GM12878 (cell line): ENCODE measurements around the gene PMIS2. TPM values are rescaled to one million over a fixed set of nuclear protein-coding genes. Genes with fewer than 3 reads are reported as not detected.

Experiments
- ATAC-seq: fragments of 200-7000 bp; cut with Tn5 transposase; 3 replicates; pipeline ENCODE4 v1.9.1; 2020; ENCODE audit warnings: mild to moderate bottlenecking, moderate library complexity
- BruUV-seq: library from RNA; stranded (reverse); fragments of 400-500 nt; replicated peaks from 2 replicates; lab custom pipeline; 2021; lab: Mats Ljungman, UMichigan
- CTCF ChIA-PET: fragments of 300-600 bp; sonication (Branson Sonifier 250); formaldehyde crosslinking; extraction: SDS; loops from one replicate; lab custom pipeline; 2021; ENCODE audit warnings: inconsistent platforms; lab: Yijun Ruan, JAX
- POLR2A ChIA-PET: fragments of 350-600 bp; formaldehyde crosslinking; extraction: SDS; loops from one replicate; lab custom pipeline; 2021; ENCODE audit warnings: inconsistent platforms; lab: Charles Lee
- RAD21 ChIA-PET: fragments of 300-600 bp; sonication (Branson Sonifier 250); formaldehyde crosslinking; loops from one replicate; lab custom pipeline; 2023; ENCODE audit warnings: antibody characterized with exemption; ENCODE audit not compliant: unreplicated experiment; lab: Charles Lee
- SMC1A ChIA-PET: fragments of 300-600 bp; sonication (Branson Sonifier 250); formaldehyde crosslinking; loops from one replicate; lab custom pipeline; 2023; ENCODE audit not compliant: unreplicated experiment, uncharacterized antibody; lab: Charles Lee
- DNase-seq: peaks from one replicate; pipeline ENCODE4 v3.0.0-alpha.2; 2011; ENCODE audit warnings: low read depth, low spot score
- FAIRE-seq: peaks from 3 replicates; lab custom pipeline; 2011; peaks lifted over from hg19 to GRCh38; lab: Jason Lieb, UNC
- H2AFZ ChIP-seq: 2 replicates; pipeline ENCODE4 v1.6.0; 2011; ENCODE audit warnings: low read depth, low read length, control low read depth; ENCODE audit not compliant: control insufficient read depth
- H3K27ac ChIP-seq: 2 replicates; pipeline ENCODE4 v1.5.1; 2011; ENCODE audit warnings: control low read depth; ENCODE audit not compliant: control insufficient read depth, insufficient read depth
- H3K27me3 ChIP-seq, 2 experiments: replicated peaks in 1 of 2; 2 replicates each; pipeline versions ENCODE4 v1.6.0 to v1.6.1; 2011; ENCODE audit warnings: low read length in 1 of 2; ENCODE audit not compliant: control insufficient read depth in 2 of 2, insufficient read depth in 2 of 2
- H3K36me3 ChIP-seq, 2 experiments: 2 replicates each; pipeline ENCODE4 v1.5.1; 2011; ENCODE audit warnings: low read length in 1 of 2; ENCODE audit not compliant: control insufficient read depth in 2 of 2, insufficient read depth in 2 of 2
- H3K4me1 ChIP-seq: 2 replicates; pipeline ENCODE4 v1.6.1; 2011; ENCODE audit warnings: mild to moderate bottlenecking, low read length, moderate library complexity, mixed read lengths; ENCODE audit not compliant: control insufficient read depth, insufficient read depth
- H3K4me2 ChIP-seq: 2 replicates; pipeline ENCODE4 v1.6.0; 2011; ENCODE audit warnings: control low read depth; ENCODE audit not compliant: control insufficient read depth, insufficient read depth
- H3K4me3 ChIP-seq: fragments of 200-600 bp; sonication (generic); 2 replicates; pipeline ENCODE4 v1.5.1; 2016
- H3K79me2 ChIP-seq: 2 replicates; pipeline ENCODE4 v1.6.0; 2011; ENCODE audit warnings: low read length; ENCODE audit not compliant: control insufficient read depth, insufficient read depth
- H3K9ac ChIP-seq: 2 replicates; pipeline ENCODE4 v1.8.0; 2011; ENCODE audit warnings: low read length, control low read depth, mixed read lengths; ENCODE audit not compliant: control insufficient read depth, insufficient read depth
- H3K9me3 ChIP-seq: replicated peaks from 3 replicates; pipeline ENCODE4 v1.5.1; 2011; ENCODE audit warnings: mild to moderate bottlenecking, low read length; ENCODE audit not compliant: control insufficient read depth, insufficient read depth
- H4K20me1 ChIP-seq: 2 replicates; pipeline ENCODE4 v1.6.0; 2011; ENCODE audit not compliant: control insufficient read depth, insufficient read depth
- BACH1 ChIP-seq: fragments of 450-650 bp; IDR thresholded peaks from 2 replicates; pipeline ENCODE4 v1.6.1; 2017; ENCODE audit warnings: mild to moderate bottlenecking, borderline replicate concordance
- BHLHE40 ChIP-seq, 2 experiments: fragments of 450-650 bp in 1 of 2; IDR thresholded peaks; 2 replicates each; pipeline ENCODE4 v1.6.1; 2011 to 2017; ENCODE audit warnings: low read depth in 2 of 2, borderline replicate concordance in 1 of 2, improper control_type of control experiment in 1 of 2, low read length in 1 of 2, mild to moderate bottlenecking in 1 of 2
- GATAD2B ChIP-seq: fragments of 450-650 bp; conservative IDR thresholded peaks from 2 replicates; pipeline ENCODE4 v1.6.1; 2017; ENCODE audit warnings: low read depth, mild to moderate bottlenecking, moderate library complexity
- IKZF1 ChIP-seq: fragments of 450-650 bp; conservative IDR thresholded peaks from 2 replicates; pipeline ENCODE4 v1.6.1; 2017; ENCODE audit warnings: antibody characterized with exemption, mild to moderate bottlenecking
- IKZF2 ChIP-seq, 2 experiments: fragments of 450-650 bp; IDR thresholded peaks; 2 replicates each; pipeline ENCODE4 v1.6.1; 2017; ENCODE audit warnings: mild to moderate bottlenecking in 2 of 2, moderate library complexity in 2 of 2
- LARP7 ChIP-seq: fragments of 450-650 bp; IDR thresholded peaks from 2 replicates; pipeline ENCODE4 v1.6.1; 2017; ENCODE audit warnings: mild to moderate bottlenecking
- NBN ChIP-seq: fragments of 450-650 bp; IDR thresholded peaks from 2 replicates; pipeline ENCODE4 v1.6.1; 2016
- NR2C1 ChIP-seq: fragments of 450-650 bp; IDR thresholded peaks from 2 replicates; pipeline ENCODE4 v1.6.1; 2017; ENCODE audit warnings: antibody characterized with exemption, mild to moderate bottlenecking, moderate library complexity
- RUNX3 ChIP-seq: IDR thresholded peaks from 2 replicates; pipeline ENCODE4 v1.6.1; 2012; ENCODE audit warnings: low read length, inconsistent platforms
- SPI1 ChIP-seq: IDR thresholded peaks from 2 replicates; pipeline ENCODE4 v1.6.1; 2011; ENCODE audit warnings: low read depth, mild to moderate bottlenecking, low read length, moderate library complexity, borderline replicate concordance; ENCODE audit not compliant: insufficient read depth
- STAT3 ChIP-seq: IDR thresholded peaks from 2 replicates; pipeline ENCODE4 v1.6.1; 2011; ENCODE audit warnings: low read depth, low read length, improper control_type of control experiment
- ZNF384 ChIP-seq: IDR thresholded peaks from 2 replicates; pipeline ENCODE4 v1.6.1; 2012; ENCODE audit warnings: low read depth, mild to moderate bottlenecking, low read length, improper control_type of control experiment, borderline replicate concordance
- WGBS: methylation state at CpG from one replicate; pipeline ENCODE4 v1.1.6; 2016; ENCODE audit warnings: low lambda C conversion rate; ENCODE audit not compliant: insufficient replicate concordance, insufficient coverage; ENCODE audit errors: missing lambda C conversion rate; 5-methylcytosine and 5-hydroxymethylcytosine counted together
- in situ Hi-C: fragments of 300-500 bp; cut with MboI; formaldehyde crosslinking; loops from 9 replicates; pipeline ENCODE4 v1.14.3; 2018; ENCODE audit warnings: mixed read lengths
- intact Hi-C: fragments of 100-400 bp; cut with micrococcal nuclease; formaldehyde crosslinking; loops from one replicate; pipeline ENCODE4 v1.14.2; 2022; ENCODE audit not compliant: unreplicated experiment
- polyA plus RNA-seq, 11 experiments: library from polyadenylated mRNA; depleted of rRNA in 4 of 11; unstranded in 6 of 11; stranded (reverse) in 5 of 11; fragments of >200 nt; fragmentation: Nextera tagmentation in 4 of 11; fragmentation: Illumina TruSeq in 1 of 11; extraction: Ambion mirVana in 4 of 11; extraction: Trizol in 1 of 11; gene quantifications; 1 replicate in 1 of 11; 2 replicates in 10 of 11; pipeline versions ENCODE4 v1.2.1 to v1.2.3, GENCODE V29; 2011 to 2016; ENCODE audit warnings: inconsistent platforms in 2 of 11, missing spikeins in 2 of 11, low read depth in 1 of 11
- total RNA-seq, 4 experiments: library from RNA; depleted of rRNA in 3 of 4; stranded (reverse); fragments of >200 nt in 3 of 4; fragmentation: Illumina TruSeq in 1 of 4; extraction: Trizol in 1 of 4; gene quantifications; 2 replicates each; pipeline versions ENCODE4 v1.2.1 to v1.2.3, GENCODE V29; 2013 to 2021
- TF ChIP-seq, protein P1 (sequence below), 3 experiments: IDR thresholded peaks in 2 of 3; conservative IDR thresholded peaks in 1 of 3; 2 replicates each; pipeline ENCODE4 v1.5.1; 2011; ENCODE audit warnings: low read depth in 3 of 3, low read length in 3 of 3, mild to moderate bottlenecking in 3 of 3, control low read depth in 2 of 3, moderate library complexity in 2 of 3, inconsistent platforms in 1 of 3, mixed read lengths in 1 of 3; ENCODE audit not compliant: control insufficient read depth in 2 of 3, insufficient read depth in 1 of 3; ENCODE audit errors: extremely low read depth in 1 of 3
- TF ChIP-seq, protein P2 (sequence below): fragments of 450-650 bp; IDR thresholded peaks from 2 replicates; pipeline ENCODE4 v1.6.1; 2017; ENCODE audit warnings: mild to moderate bottlenecking, moderate library complexity
- TF ChIP-seq, protein P3 (sequence below): fragments of 450-650 bp; IDR thresholded peaks from 2 replicates; pipeline ENCODE4 v1.6.1; 2017; ENCODE audit warnings: low read depth, mild to moderate bottlenecking, moderate library complexity

PMIS2 gene
- total and polyA plus RNA-seq, 10 of the 15 experiments (the other 5 are each of a cell fraction or from before 2014, with no cell fraction given): not detected

GRCh38 chr19:35609851-35610353 lies 23.9 kb downstream of the PMIS2 start:
- peaks cover 17% of the 10 kb centered on the region for H3K4me1 ChIP-seq
- ATAC-seq (peak; percentile 62), FAIRE-seq (peak; percentile 93), DNase-seq (peak; percentile 47)
- H3K4me2 ChIP-seq: peak overlapping the region; percentile 21; the same call in 1 of the 2 replicates
- CTCF ChIA-PET: interaction anchor here (0.7 to 3.0 kb wide), 7 partner anchors 9 to 404 kb away, joined by 3 to 10 read pairs (median 3); partner anchors contain the start of genes ALKBH6 and COX6B1
- in situ Hi-C loops: no loop called here
- peak overlapping the region; percentile 69 for H3K27ac ChIP-seq
- intact Hi-C loops: loop anchor here (5.0 kb wide), 1 partner anchor 63 kb away; the partner anchor contains the start of gene TMEM147
- H3K9ac ChIP-seq: peak overlapping the region; percentile 28; the same call in 1 of the 2 replicates
- BruUV-seq: no TSS peak
- POLR2A ChIA-PET: interaction anchor here (0.6 to 3.7 kb wide), 6 partner anchors 10 to 277 kb away, joined by 3 to 30 read pairs (median 4); partner anchors contain the start of gene COX6B1
- peak overlapping the region; percentile 72 for H2AFZ ChIP-seq
- H3K27me3 ChIP-seq: no peaks in the 10 kb centered on the region
- no peaks in the 10 kb centered on the region for H3K36me3 ChIP-seq
- no peaks in the 10 kb centered on the region for H4K20me1 ChIP-seq
- SMC1A ChIA-PET: interaction anchor here (1.1 to 1.4 kb wide), 2 partner anchors 16 to 61 kb away, joined by 4 to 5 read pairs; no protein-coding TSS in a partner anchor
- H3K9me3 ChIP-seq: peaks cover 9% of the 10 kb centered on the region
- WGBS: 6% methylated on average over 6 of the region's 6 CpGs
- no peak overlapping the region for H3K4me3 ChIP-seq
- RAD21 ChIA-PET: interaction anchor here (0.7 to 1.9 kb wide), 5 partner anchors 13 to 86 kb away, joined by 3 to 7 read pairs (median 3); partner anchors contain the start of gene COX6B1
- peaks cover 4% of the 10 kb centered on the region for H3K79me2 ChIP-seq
- peak; percentile 73 for TF ChIP-seq IKZF1
- TF ChIP-seq GATAD2B: no peak
- peak; percentile 70 for TF ChIP-seq SPI1
- TF ChIP-seq BHLHE40 (IDR thresholded peaks at IDR 0.05; ENCODE audit: borderline replicate concordance in 1 of 2, low read depth in 2 of 2, low read length in 1 of 2): peak; percentile 19 to 51; a peak in 1 of 4 replicates
- peak; percentile 59; the same call in 1 of the 2 replicates for TF ChIP-seq NBN
- TF ChIP-seq, protein P1, sequence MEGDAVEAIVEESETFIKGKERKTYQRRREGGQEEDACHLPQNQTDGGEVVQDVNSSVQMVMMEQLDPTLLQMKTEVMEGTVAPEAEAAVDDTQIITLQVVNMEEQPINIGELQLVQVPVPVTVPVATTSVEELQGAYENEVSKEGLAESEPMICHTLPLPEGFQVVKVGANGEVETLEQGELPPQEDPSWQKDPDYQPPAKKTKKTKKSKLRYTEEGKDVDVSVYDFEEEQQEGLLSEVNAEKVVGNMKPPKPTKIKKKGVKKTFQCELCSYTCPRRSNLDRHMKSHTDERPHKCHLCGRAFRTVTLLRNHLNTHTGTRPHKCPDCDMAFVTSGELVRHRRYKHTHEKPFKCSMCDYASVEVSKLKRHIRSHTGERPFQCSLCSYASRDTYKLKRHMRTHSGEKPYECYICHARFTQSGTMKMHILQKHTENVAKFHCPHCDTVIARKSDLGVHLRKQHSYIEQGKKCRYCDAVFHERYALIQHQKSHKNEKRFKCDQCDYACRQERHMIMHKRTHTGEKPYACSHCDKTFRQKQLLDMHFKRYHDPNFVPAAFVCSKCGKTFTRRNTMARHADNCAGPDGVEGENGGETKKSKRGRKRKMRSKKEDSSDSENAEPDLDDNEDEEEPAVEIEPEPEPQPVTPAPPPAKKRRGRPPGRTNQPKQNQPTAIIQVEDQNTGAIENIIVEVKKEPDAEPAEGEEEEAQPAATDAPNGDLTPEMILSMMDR (IDR thresholded peaks at IDR 0.05 in 2 of 3, conservative IDR thresholded peaks at IDR 0.05 in 1 of 3; ENCODE audit: control insufficient read depth in 2 of 3, extremely low read depth in 1 of 3, insufficient read depth in 1 of 3, low read depth in 3 of 3, low read length in 3 of 3): no peak
- TF ChIP-seq BACH1: no peak
- TF ChIP-seq RUNX3: 0 out of 2 replicates have a peak, but pooled peaks have one; percentile 21
- TF ChIP-seq NR2C1: no peak
- peak; percentile 64 to 72; a peak in 2 of 4 replicates for TF ChIP-seq IKZF2 (IDR thresholded peaks at IDR 0.05)
- TF ChIP-seq ZNF384: no peak
- TF ChIP-seq STAT3: no peak
- TF ChIP-seq LARP7: no peak
- TF ChIP-seq, protein P2, sequence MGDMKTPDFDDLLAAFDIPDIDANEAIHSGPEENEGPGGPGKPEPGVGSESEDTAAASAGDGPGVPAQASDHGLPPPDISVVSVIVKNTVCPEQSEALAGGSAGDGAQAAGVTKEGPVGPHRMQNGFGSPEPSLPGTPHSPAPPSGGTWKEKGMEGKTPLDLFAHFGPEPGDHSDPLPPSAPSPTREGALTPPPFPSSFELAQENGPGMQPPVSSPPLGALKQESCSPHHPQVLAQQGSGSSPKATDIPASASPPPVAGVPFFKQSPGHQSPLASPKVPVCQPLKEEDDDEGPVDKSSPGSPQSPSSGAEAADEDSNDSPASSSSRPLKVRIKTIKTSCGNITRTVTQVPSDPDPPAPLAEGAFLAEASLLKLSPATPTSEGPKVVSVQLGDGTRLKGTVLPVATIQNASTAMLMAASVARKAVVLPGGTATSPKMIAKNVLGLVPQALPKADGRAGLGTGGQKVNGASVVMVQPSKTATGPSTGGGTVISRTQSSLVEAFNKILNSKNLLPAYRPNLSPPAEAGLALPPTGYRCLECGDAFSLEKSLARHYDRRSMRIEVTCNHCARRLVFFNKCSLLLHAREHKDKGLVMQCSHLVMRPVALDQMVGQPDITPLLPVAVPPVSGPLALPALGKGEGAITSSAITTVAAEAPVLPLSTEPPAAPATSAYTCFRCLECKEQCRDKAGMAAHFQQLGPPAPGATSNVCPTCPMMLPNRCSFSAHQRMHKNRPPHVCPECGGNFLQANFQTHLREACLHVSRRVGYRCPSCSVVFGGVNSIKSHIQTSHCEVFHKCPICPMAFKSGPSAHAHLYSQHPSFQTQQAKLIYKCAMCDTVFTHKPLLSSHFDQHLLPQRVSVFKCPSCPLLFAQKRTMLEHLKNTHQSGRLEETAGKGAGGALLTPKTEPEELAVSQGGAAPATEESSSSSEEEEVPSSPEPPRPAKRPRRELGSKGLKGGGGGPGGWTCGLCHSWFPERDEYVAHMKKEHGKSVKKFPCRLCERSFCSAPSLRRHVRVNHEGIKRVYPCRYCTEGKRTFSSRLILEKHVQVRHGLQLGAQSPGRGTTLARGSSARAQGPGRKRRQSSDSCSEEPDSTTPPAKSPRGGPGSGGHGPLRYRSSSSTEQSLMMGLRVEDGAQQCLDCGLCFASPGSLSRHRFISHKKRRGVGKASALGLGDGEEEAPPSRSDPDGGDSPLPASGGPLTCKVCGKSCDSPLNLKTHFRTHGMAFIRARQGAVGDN: no peak
- TF ChIP-seq, protein P3, sequence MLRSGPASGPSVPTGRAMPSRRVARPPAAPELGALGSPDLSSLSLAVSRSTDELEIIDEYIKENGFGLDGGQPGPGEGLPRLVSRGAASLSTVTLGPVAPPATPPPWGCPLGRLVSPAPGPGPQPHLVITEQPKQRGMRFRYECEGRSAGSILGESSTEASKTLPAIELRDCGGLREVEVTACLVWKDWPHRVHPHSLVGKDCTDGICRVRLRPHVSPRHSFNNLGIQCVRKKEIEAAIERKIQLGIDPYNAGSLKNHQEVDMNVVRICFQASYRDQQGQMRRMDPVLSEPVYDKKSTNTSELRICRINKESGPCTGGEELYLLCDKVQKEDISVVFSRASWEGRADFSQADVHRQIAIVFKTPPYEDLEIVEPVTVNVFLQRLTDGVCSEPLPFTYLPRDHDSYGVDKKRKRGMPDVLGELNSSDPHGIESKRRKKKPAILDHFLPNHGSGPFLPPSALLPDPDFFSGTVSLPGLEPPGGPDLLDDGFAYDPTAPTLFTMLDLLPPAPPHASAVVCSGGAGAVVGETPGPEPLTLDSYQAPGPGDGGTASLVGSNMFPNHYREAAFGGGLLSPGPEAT: peak; percentile 68; the same call in 1 of the 2 replicates
